ENCODE measurements around the gene XYLT2.
"Not testable (repeated sequence)": the region's sequence is repeated elsewhere in the genome, so short reads cannot be mapped to it uniquely, and the experiment has no call there.

XYLT2 gene

GRCh38 chr17:50389534-50389933 is 43.6 kb downstream of the XYLT2 start:
- DNase-seq (ENCODE audit: low spot score) = no peak

GRCh38 chr17:50392621-50393020 is 46.7 kb downstream of the XYLT2 start:
- DNase-seq (ENCODE audit: low spot score) = no peak

- no peak for DNase-seq (ENCODE audit: low spot score)
Measured at GRCh38 chr17:50393700-50394099, 47.8 kb downstream of the XYLT2 start.

- DNase-seq (ENCODE audit: low spot score) = no peak
Measured at GRCh38 chr17:50394711-50395110, 48.8 kb downstream of the XYLT2 start.

- DNase-seq (ENCODE audit: low spot score) = peak; percentile 36
Measured at GRCh38 chr17:50396261-50397110, 50.6 kb downstream of the XYLT2 start.

GRCh38 chr17:50397111-50397918 is 51.4 kb downstream of the XYLT2 start, which contains the start of gene LRRC59:
Gene LRRC59 (minus strand): TSS chr17:50397523. CDS start chr17:50397317, 206 bp downstream.
- peak; percentile 76 for DNase-seq (ENCODE audit: low spot score)

- DNase-seq (ENCODE audit: low spot score) = no peak
Measured at GRCh38 chr17:50397919-50398285, 52.0 kb downstream of the XYLT2 start.

- DNase-seq (ENCODE audit: low spot score) = not testable (repeated sequence)
Measured at GRCh38 chr17:50398672-50399071, 52.7 kb downstream of the XYLT2 start.

- not testable (repeated sequence) for DNase-seq (ENCODE audit: low spot score)
Measured at GRCh38 chr17:50399591-50399990, 53.7 kb downstream of the XYLT2 start.

GRCh38 chr17:50405351-50405750 is 59.4 kb downstream of the XYLT2 start:
- DNase-seq (ENCODE audit: low spot score) = not testable (repeated sequence)

GRCh38 chr17:50406578-50406977 is 60.7 kb downstream of the XYLT2 start:
- DNase-seq (ENCODE audit: low spot score) = no peak

GRCh38 chr17:50407921-50408320 is 62.0 kb downstream of the XYLT2 start:
- DNase-seq (ENCODE audit: low spot score) = no peak
